Trophoblast cell (in vitro differentiated cells and primary cell): ENCODE results near the gene PRKRIP1. TPM values are rescaled to one million over a fixed set of nuclear protein-coding genes. Genes with fewer than 3 reads are reported as not detected.
"Not testable (repeated sequence)": the region's sequence is repeated elsewhere in the genome, so short reads cannot be mapped to it uniquely, and the experiment has no call there.

ENCODE experiments used
- DNase-seq, 2 donors: peaks; one replicate each; pipeline ENCODE4 v3.0.0-alpha.2; 2016
- H2AFZ ChIP-seq: 2 replicates; pipeline ENCODE4 v1.6.1; 2013; ENCODE audit warnings: low read length, moderate library complexity, mild to moderate bottlenecking; ENCODE audit not compliant: insufficient read depth, poor library complexity
- H2AK5ac ChIP-seq: 2 replicates; pipeline ENCODE4 v1.6.1; 2013; ENCODE audit warnings: mild to moderate bottlenecking, low read length
- H2BK120ac ChIP-seq: 2 replicates; pipeline ENCODE4 v1.6.1; 2013; ENCODE audit warnings: low read length, mild to moderate bottlenecking, moderate library complexity; ENCODE audit not compliant: insufficient read depth, poor library complexity
- H2BK12ac ChIP-seq: 2 replicates; pipeline ENCODE4 v1.6.1; 2013; ENCODE audit warnings: mild to moderate bottlenecking, low read length, moderate library complexity
- H2BK5ac ChIP-seq: 2 replicates; pipeline ENCODE4 v1.6.1; 2013; ENCODE audit warnings: low read length, low read depth, moderate library complexity, mild to moderate bottlenecking; ENCODE audit not compliant: poor library complexity
- H3K14ac ChIP-seq: 2 replicates; pipeline ENCODE4 v1.6.1; 2013; ENCODE audit warnings: mild to moderate bottlenecking, low read length
- H3K18ac ChIP-seq: 2 replicates; pipeline ENCODE4 v1.6.1; 2013; ENCODE audit warnings: mild to moderate bottlenecking, low read length
- H3K23ac ChIP-seq: 2 replicates; pipeline ENCODE4 v1.6.1; 2013; ENCODE audit warnings: low read length
- H3K27ac ChIP-seq: 2 replicates; pipeline ENCODE4 v1.5.1; 2013; ENCODE audit warnings: low read depth, mild to moderate bottlenecking, inconsistent platforms, low read length, moderate library complexity
- H3K27me3 ChIP-seq: 2 replicates; pipeline ENCODE4 v1.6.1; 2013; ENCODE audit warnings: inconsistent platforms, mild to moderate bottlenecking, low read length, moderate library complexity; ENCODE audit not compliant: insufficient read depth
- H3K36me3 ChIP-seq, 2 experiments: 1 replicate in 1 of 2; 2 replicates in 1 of 2; pipeline ENCODE4 v1.6.1; 2013; ENCODE audit warnings: low read length in 2 of 2, mild to moderate bottlenecking in 2 of 2, moderate library complexity in 1 of 2; ENCODE audit not compliant: insufficient read depth in 2 of 2, control insufficient read depth in 1 of 2
- H3K4ac ChIP-seq: 2 replicates; pipeline ENCODE4 v1.6.1; 2013; ENCODE audit warnings: low read depth, mild to moderate bottlenecking, low read length, moderate library complexity
- H3K4me1 ChIP-seq, 2 experiments: 1 replicate in 1 of 2; 2 replicates in 1 of 2; pipeline ENCODE4 v1.6.1; 2013; ENCODE audit warnings: low read length in 2 of 2, mild to moderate bottlenecking in 2 of 2, moderate library complexity in 1 of 2; ENCODE audit not compliant: insufficient read depth in 2 of 2, control insufficient read depth in 1 of 2
- H3K4me2 ChIP-seq: 2 replicates; pipeline ENCODE4 v1.6.1; 2013; ENCODE audit warnings: inconsistent platforms, mild to moderate bottlenecking, low read length, moderate library complexity
- H3K4me3 ChIP-seq: 2 replicates; pipeline ENCODE4 v1.5.1; 2013; ENCODE audit warnings: mild to moderate bottlenecking, low read depth, low read length, inconsistent platforms
- H3K79me1 ChIP-seq: one replicate; pipeline ENCODE4 v1.6.1; 2013; ENCODE audit warnings: low read length
- H3K79me2 ChIP-seq: 2 replicates; pipeline ENCODE4 v1.6.1; 2013; ENCODE audit warnings: low read length, mild to moderate bottlenecking; ENCODE audit not compliant: control insufficient read depth, insufficient read depth, poor library complexity
- H3K9ac ChIP-seq: 2 replicates; pipeline ENCODE4 v1.6.1; 2013; ENCODE audit warnings: mild to moderate bottlenecking, low read length
- H3K9me3 ChIP-seq: 2 replicates; pipeline ENCODE4 v1.6.1; 2013; ENCODE audit warnings: low read depth, mild to moderate bottlenecking, control low read depth, inconsistent platforms, low read length; ENCODE audit not compliant: insufficient read depth
- H4K12ac ChIP-seq: 2 replicates; pipeline ENCODE4 v1.6.1; 2013; ENCODE audit warnings: low read depth, mild to moderate bottlenecking, low read length, moderate library complexity
- H4K8ac ChIP-seq: 2 replicates; pipeline ENCODE4 v1.6.1; 2013; ENCODE audit warnings: low read depth, mild to moderate bottlenecking, low read length, moderate library complexity
- H4K91ac ChIP-seq: one replicate; pipeline ENCODE4 v1.6.1; 2013; ENCODE audit warnings: low read depth, mild to moderate bottlenecking, low read length, moderate library complexity
- WGBS: extraction: QIAGEN DNeasy Blood & Tissue Kit; methylation state at CpG from one replicate; pipeline ENCODE4 v1.1.7; 2013; ENCODE audit warnings: missing lambda C conversion rate; ENCODE audit not compliant: insufficient read length, insufficient coverage; ENCODE audit errors: extremely low coverage; 5-methylcytosine and 5-hydroxymethylcytosine counted together
- polyA plus RNA-seq: library from polyadenylated mRNA; stranded (reverse); fragments of 200-250 nt; gene quantifications from 2 replicates; pipeline ENCODE4 v1.2.3, GENCODE V29; 2013

Gene PRKRIP1, protein sequence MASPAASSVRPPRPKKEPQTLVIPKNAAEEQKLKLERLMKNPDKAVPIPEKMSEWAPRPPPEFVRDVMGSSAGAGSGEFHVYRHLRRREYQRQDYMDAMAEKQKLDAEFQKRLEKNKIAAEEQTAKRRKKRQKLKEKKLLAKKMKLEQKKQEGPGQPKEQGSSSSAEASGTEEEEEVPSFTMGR
- 23.6 and 26.4 TPM in 2 replicates for polyA plus RNA-seq

DNA sequence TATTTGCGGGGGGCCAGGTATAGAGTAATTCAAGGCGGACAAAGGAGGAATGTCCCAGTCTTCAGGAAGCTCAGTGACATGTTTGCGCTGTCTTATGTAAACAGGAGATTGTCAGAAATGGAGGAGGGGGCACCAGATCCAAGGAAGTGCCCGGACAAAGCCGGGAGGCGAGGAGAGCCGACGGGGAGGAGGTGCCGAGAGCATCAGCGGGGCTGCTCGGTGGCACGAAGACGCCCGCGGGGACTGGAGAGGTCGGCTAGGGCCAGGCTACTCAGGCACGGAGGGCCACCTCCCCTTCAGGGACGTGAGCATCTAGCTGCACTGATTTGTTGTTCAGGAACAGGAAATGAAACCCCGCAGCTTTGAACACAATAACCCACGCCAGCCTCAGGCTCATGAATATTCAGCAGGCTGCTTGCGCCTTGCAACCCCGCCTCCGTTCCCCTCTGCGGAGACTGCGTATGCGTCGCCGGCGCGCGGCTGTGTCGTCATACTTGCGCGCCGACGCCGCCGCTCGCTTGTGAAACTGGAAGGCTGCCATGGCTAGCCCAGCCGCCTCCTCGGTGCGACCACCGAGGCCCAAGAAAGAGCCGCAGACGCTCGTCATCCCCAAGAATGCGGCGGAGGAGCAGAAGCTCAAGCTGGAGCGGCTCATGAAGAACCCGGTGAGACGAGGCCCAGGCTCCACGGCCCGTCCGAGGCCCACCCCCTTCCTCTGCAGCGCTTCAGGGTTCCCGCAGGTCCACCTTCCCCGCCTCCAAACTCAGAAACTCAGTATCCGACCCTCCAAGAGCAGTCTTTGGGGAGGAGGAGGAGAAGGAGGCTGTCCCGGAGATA lies at the start of gene PRKRIP1:
Gene PRKRIP1 (plus strand): TSS at position 491 of the 837 bp plus-strand sequence. CDS start 49 bp downstream, at position 540.
- Histone ChIP-seq H3K79me1 (peaks cover 19% of the 10 kb centered on the region), H2BK120ac (peak within 1 kb of the TSS; percentile 21), H4K8ac (peak within 1 kb of the TSS; percentile 87), H2BK12ac (peak within 1 kb of the TSS; percentile 65), H4K91ac (peak within 1 kb of the TSS; percentile 88), H2AFZ (peak within 1 kb of the TSS; percentile 19), H3K23ac (no peak within 1 kb of the TSS), H3K9ac (peak within 1 kb of the TSS; percentile 85), H3K4me3 (peak within 1 kb of the TSS; percentile 87), H3K4me2 (peak within 1 kb of the TSS; percentile 81), H3K4ac (peak within 1 kb of the TSS; percentile 66), H2BK5ac (peak within 1 kb of the TSS; percentile 89), H3K27ac (peak within 1 kb of the TSS; percentile 90), H3K14ac (peak within 1 kb of the TSS; percentile 85), H3K27me3 (no peaks in the 10 kb centered on the region), H3K79me2 (peaks cover 8% of the 10 kb centered on the region), H3K9me3 (no peaks in the 10 kb centered on the region), H4K12ac (peak within 1 kb of the TSS; percentile 24), H2AK5ac (peak within 1 kb of the TSS; percentile 55), H3K4me1 (peaks cover 6 to 9% of the 10 kb centered on the region in 2 experiments), H3K36me3 (peaks cover 21 to 22% of the 10 kb centered on the region in 2 experiments), H3K18ac (peak within 1 kb of the TSS; percentile 47)
- WGBS, result no CpG with 5 or more reads among the region's 59 CpGs
- peak; percentile 98 to 99 for DNase-seq

DNA sequence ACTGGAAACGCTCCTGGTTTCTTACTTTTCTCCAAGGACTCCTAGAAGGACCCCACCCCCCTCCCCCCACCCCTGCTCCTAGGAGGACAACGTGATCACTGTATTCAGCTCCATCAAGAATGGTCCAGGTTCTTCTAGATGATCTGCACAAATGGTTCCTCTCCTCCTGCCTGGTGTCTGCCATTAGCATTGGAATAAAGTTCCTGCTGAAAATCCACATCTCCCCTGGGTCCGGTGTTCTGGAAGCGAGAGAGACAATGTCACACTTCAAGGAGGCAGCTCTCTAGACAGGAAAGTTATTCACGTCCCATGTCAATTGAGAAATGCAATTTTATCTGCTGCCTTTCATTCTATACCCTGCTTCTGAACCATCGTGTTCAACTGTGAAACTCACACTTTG lies 49.2 kb upstream of the PRKRIP1 start:
- not testable (repeated sequence) for H3K4me3 ChIP-seq, H2AFZ ChIP-seq, H4K91ac ChIP-seq, H2BK5ac ChIP-seq, H3K23ac ChIP-seq, DNase-seq, H2AK5ac ChIP-seq, H3K4ac ChIP-seq, H3K4me2 ChIP-seq, H3K27me3 ChIP-seq, H3K9ac ChIP-seq, H3K27ac ChIP-seq, H4K8ac ChIP-seq, H3K4me1 ChIP-seq, H2BK12ac ChIP-seq, H3K36me3 ChIP-seq, H3K18ac ChIP-seq, H3K9me3 ChIP-seq, H4K12ac ChIP-seq, H2BK120ac ChIP-seq, H3K79me2 ChIP-seq, H3K79me1 ChIP-seq, H3K14ac ChIP-seq
- WGBS, result no CpG with 5 or more reads among the region's 6 CpGs

DNA sequence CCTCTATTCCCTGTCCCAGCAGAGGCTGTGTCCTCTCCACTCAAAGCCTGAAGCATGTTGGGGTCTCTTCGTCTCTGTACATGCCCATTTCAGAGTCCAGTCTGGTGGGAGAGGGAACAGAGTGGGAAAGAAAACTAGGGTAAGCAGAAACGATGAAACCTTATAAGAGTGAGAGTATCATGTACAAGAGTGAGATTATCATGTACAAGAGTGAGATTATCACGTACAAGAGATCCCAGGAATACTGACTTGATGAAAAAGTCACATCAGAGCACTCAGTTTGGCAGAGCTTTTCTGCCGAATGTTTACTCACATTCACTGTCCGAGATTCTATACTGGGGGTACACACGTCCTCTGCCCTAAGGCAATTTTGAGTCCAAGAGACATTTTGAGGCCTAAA lies 39.8 kb upstream of the PRKRIP1 start, which contains the start of gene SPDYE6:
Gene SPDYE6 (minus strand): TSS at position 101 of the 400 bp plus-strand sequence. CDS start 421 bp downstream, outside the sequence.
- H2AFZ ChIP-seq, H3K14ac ChIP-seq, H4K12ac ChIP-seq, H3K9me3 ChIP-seq, H3K4me3 ChIP-seq, H3K36me3 ChIP-seq, H3K4ac ChIP-seq, H3K18ac ChIP-seq, H3K23ac ChIP-seq, H3K4me1 ChIP-seq, H2BK12ac ChIP-seq, H2AK5ac ChIP-seq, H3K27me3 ChIP-seq, H3K9ac ChIP-seq, H2BK120ac ChIP-seq, H3K79me1 ChIP-seq, DNase-seq, H4K91ac ChIP-seq, H2BK5ac ChIP-seq, H3K79me2 ChIP-seq, H3K27ac ChIP-seq, H4K8ac ChIP-seq, H3K4me2 ChIP-seq: not testable (repeated sequence)
- WGBS, result no CpG with 5 or more reads among the region's 6 CpGs

DNA sequence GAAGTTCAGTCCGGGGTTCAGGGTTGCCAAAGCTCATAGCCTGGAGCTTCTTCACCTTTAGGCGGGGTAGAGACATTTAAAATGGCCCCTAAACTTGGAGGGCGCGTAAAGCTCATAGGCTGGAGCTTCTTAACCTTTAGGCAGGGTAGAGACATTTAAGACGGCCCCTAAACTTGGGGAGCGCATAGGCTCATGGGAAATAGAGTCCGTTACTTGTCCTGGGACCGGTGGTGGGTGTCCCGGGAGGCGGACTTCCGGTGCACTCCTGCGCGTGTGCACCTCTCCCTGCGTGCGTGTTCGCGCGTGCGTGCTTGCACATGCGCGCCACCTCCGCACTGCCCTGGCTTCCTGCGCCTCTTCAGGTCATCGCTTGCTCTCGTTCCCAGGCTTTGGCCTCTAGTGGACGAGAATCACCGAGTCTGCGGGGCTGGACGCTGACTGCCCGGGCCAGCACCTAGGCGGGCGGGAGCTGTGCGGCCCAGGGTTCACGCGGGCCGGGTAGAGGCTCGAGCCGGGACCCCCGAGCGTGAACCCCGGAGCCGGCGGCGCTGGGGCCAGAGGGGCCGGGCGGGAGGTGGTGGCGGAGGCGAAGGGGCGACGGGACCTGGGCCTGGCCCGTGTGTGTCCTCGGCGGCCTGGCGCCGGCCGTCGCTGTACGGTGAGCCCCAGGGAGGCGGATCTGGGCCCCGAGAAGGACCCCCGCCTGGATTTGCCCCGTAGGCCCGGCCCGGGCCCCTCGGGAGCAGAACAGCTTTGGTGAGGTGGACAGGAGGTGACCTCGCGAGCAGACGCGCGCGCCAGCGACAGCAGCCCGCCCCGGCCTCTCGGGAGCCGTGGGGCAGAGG lies 32.4 kb upstream of the PRKRIP1 start:
- H4K91ac ChIP-seq, result peak overlapping the region; percentile 79
- not testable (repeated sequence) for H3K18ac ChIP-seq, H3K36me3 ChIP-seq, H3K23ac ChIP-seq, H2AK5ac ChIP-seq, H3K9me3 ChIP-seq, H3K4me1 ChIP-seq, H3K79me2 ChIP-seq, H3K79me1 ChIP-seq, H3K27me3 ChIP-seq, H2BK12ac ChIP-seq
- WGBS, result no CpG with 5 or more reads among the region's 76 CpGs
- peak overlapping the region; percentile 90 for H2BK5ac ChIP-seq
- peak overlapping the region; percentile 77 for H2BK120ac ChIP-seq
- H3K4ac ChIP-seq, result peak overlapping the region; percentile 93
- H3K9ac ChIP-seq, result peak overlapping the region; percentile 95
- H3K4me3 ChIP-seq, result peak overlapping the region; percentile 75
- peak; percentile 98 to 99 for DNase-seq
- H4K12ac ChIP-seq, result peak overlapping the region; percentile 95
- peak overlapping the region; percentile 71 for H3K4me2 ChIP-seq
- peak overlapping the region; percentile 37 for H3K27ac ChIP-seq
- peak overlapping the region; percentile 92 for H3K14ac ChIP-seq
- H4K8ac ChIP-seq, result peak overlapping the region; percentile 90
- peak overlapping the region; percentile 78 for H2AFZ ChIP-seq
